ENCODE data around the gene VPS18.
A peak's percentile ranks its signal among the peaks of the same experiment; 100 is the strongest.

VPS18 gene

GRCh38 chr15:40873694-40874561, 20.3 kb upstream of the VPS18 start, which contains the start of gene RHOV:
RHOV (minus strand) TSS chr15:40874234; CDS start chr15:40874139, 95 bp downstream.
- Histone ChIP-seq H3K14ac (ENCODE audit: low read length in 2 of 2) (no peak within 1 kb of the TSS), H2AK5ac (ENCODE audit: low read length, severe bottlenecking) (no peak within 1 kb of the TSS), H2BK5ac (ENCODE audit: low read depth, low read length, poor library complexity, severe bottlenecking) (no peak within 1 kb of the TSS), H3K27ac (ENCODE audit: low read length, poor library complexity, severe bottlenecking) (no peak within 1 kb of the TSS), H2BK15ac (ENCODE audit: low read depth, poor library complexity, severe bottlenecking) (no peak within 1 kb of the TSS), H3K9ac (ENCODE audit: low read length) (no peak within 1 kb of the TSS), H2BK12ac (ENCODE audit: low read length in 2 of 2) (no peak within 1 kb of the TSS), H3K27me3 (ENCODE audit: control insufficient read depth in 1 of 2, insufficient read depth in 1 of 2, low read length in 2 of 2) (peaks cover 10 to 38% of the 10 kb centered on the region in 2 experiments), H3K79me1 (replicated peaks; ENCODE audit: low read length, poor library complexity, severe bottlenecking) (no peaks in the 10 kb centered on the region), H3K4me1 (ENCODE audit: control insufficient read depth, insufficient read depth, low read depth, low read length) (peaks cover 16% of the 10 kb centered on the region), H3K4me2 (ENCODE audit: low read length, poor library complexity, severe bottlenecking) (peak within 1 kb of the TSS; percentile 84), H3K4ac (ENCODE audit: low read depth in 1 of 2, low read length in 2 of 2) (no peak within 1 kb of the TSS), H2AFZ (ENCODE audit: low read depth, low read length) (peak within 1 kb of the TSS; percentile 60), H3K9me3 (ENCODE audit: control insufficient read depth, low read length) (no peaks in the 10 kb centered on the region), H3K18ac (ENCODE audit: low read depth in 1 of 2, low read length in 2 of 2) (no peak within 1 kb of the TSS), H3K23ac (ENCODE audit: low read length in 2 of 2) (peak within 1 kb of the TSS in 1 of 2 experiments; percentile 9), H4K91ac (ENCODE audit: low read length) (no peak within 1 kb of the TSS), H2BK120ac (ENCODE audit: low read depth, low read length) (no peak within 1 kb of the TSS), H3K4me3 (ENCODE audit: insufficient read depth in 1 of 2, low read depth in 1 of 2, low read length in 2 of 2) (peak within 1 kb of the TSS; percentile 59 to 66), H3K36me3 (ENCODE audit: control insufficient read depth in 1 of 2, insufficient read depth in 2 of 2, low read depth in 1 of 2, low read length in 2 of 2) (no peaks in the 10 kb centered on the region), H4K8ac (ENCODE audit: low read length) (peak within 1 kb of the TSS; percentile 55)
- DNase-seq, result peak; percentile 56
- WGBS, result 2% methylated on average over 71 of the region's 74 CpGs

GRCh38 chr15:40875991-40876730, 18.1 kb upstream of the VPS18 start:
- no peak overlapping the region for H3K14ac ChIP-seq (ENCODE audit: low read length in 2 of 2)
- H2BK12ac ChIP-seq (ENCODE audit: low read length in 2 of 2), result no peak overlapping the region
- H3K36me3 ChIP-seq (ENCODE audit: control insufficient read depth in 1 of 2, insufficient read depth in 2 of 2, low read depth in 1 of 2, low read length in 2 of 2), result no peaks in the 10 kb centered on the region
- H4K8ac ChIP-seq (ENCODE audit: low read length), result no peak overlapping the region
- no peak overlapping the region for H3K9ac ChIP-seq (ENCODE audit: low read length)
- H3K27me3 ChIP-seq (ENCODE audit: control insufficient read depth in 1 of 2, insufficient read depth in 1 of 2, low read length in 2 of 2), result peaks cover 10 to 34% of the 10 kb centered on the region in 2 experiments
- no peak overlapping the region for H3K18ac ChIP-seq (ENCODE audit: low read depth in 1 of 2, low read length in 2 of 2)
- no peak overlapping the region for H2AFZ ChIP-seq (ENCODE audit: low read depth, low read length)
- no peak overlapping the region for H2BK15ac ChIP-seq (ENCODE audit: low read depth, poor library complexity, severe bottlenecking)
- H3K4me1 ChIP-seq (ENCODE audit: control insufficient read depth, insufficient read depth, low read depth, low read length), result peaks cover 14% of the 10 kb centered on the region
- H3K79me1 ChIP-seq (replicated peaks; ENCODE audit: low read length, poor library complexity, severe bottlenecking), result no peaks in the 10 kb centered on the region
- no peak overlapping the region for H2BK120ac ChIP-seq (ENCODE audit: low read depth, low read length)
- H3K4me2 ChIP-seq (ENCODE audit: low read length, poor library complexity, severe bottlenecking), result no peak overlapping the region
- H3K23ac ChIP-seq (ENCODE audit: low read length in 2 of 2), result no peak overlapping the region
- H3K4me3 ChIP-seq (ENCODE audit: insufficient read depth in 1 of 2, low read depth in 1 of 2, low read length in 2 of 2), result no peak overlapping the region
- no peak overlapping the region for H2AK5ac ChIP-seq (ENCODE audit: low read length, severe bottlenecking)
- no peaks in the 10 kb centered on the region for H3K9me3 ChIP-seq (ENCODE audit: control insufficient read depth, low read length)
- WGBS, result 91% methylated on average over 6 of the region's 6 CpGs
- no peak overlapping the region for H3K4ac ChIP-seq (ENCODE audit: low read depth in 1 of 2, low read length in 2 of 2)
- H4K91ac ChIP-seq (ENCODE audit: low read length), result no peak overlapping the region
- DNase-seq, result no peak
- H2BK5ac ChIP-seq (ENCODE audit: low read depth, low read length, poor library complexity, severe bottlenecking), result no peak overlapping the region
- H3K27ac ChIP-seq (ENCODE audit: low read length, poor library complexity, severe bottlenecking), result no peak overlapping the region

DNA sequence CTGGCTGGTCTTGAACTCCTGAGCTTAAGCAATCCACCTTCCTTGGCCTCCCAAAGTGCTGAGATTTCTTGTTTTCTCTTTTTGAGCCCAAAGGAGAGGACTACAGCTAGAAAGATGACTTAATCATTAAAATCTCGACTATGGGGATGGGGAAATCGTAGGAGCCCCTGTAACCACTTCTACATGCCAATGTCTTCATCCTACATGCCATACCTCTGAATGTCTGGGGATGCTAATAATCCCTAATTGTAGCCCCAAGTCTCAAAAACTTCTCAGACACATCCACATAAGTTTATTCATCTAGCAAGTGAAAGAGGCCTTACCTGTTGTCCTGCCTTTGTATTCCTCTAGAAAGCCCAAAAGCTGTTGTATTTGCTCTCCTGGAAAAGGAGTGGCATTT, 16.6 kb upstream of the VPS18 start:
- H4K8ac ChIP-seq (ENCODE audit: low read length), result no peak overlapping the region
- peaks cover 9 to 19% of the 10 kb centered on the region in 2 experiments for H3K27me3 ChIP-seq (ENCODE audit: control insufficient read depth in 1 of 2, insufficient read depth in 1 of 2, low read length in 2 of 2)
- H3K4me2 ChIP-seq (ENCODE audit: low read length, poor library complexity, severe bottlenecking), result no peak overlapping the region
- no peak overlapping the region for H3K4ac ChIP-seq (ENCODE audit: low read depth in 1 of 2, low read length in 2 of 2)
- no peak overlapping the region for H2BK12ac ChIP-seq (ENCODE audit: low read length in 2 of 2)
- DNase-seq, result no peak
- no peak overlapping the region for H3K23ac ChIP-seq (ENCODE audit: low read length in 2 of 2)
- H3K79me1 ChIP-seq (replicated peaks; ENCODE audit: low read length, poor library complexity, severe bottlenecking), result no peaks in the 10 kb centered on the region
- peaks cover 14% of the 10 kb centered on the region for H3K4me1 ChIP-seq (ENCODE audit: control insufficient read depth, insufficient read depth, low read depth, low read length)
- H4K91ac ChIP-seq (ENCODE audit: low read length), result no peak overlapping the region
- no peaks in the 10 kb centered on the region for H3K9me3 ChIP-seq (ENCODE audit: control insufficient read depth, low read length)
- no peak overlapping the region for H3K9ac ChIP-seq (ENCODE audit: low read length)
- no peak overlapping the region for H2BK120ac ChIP-seq (ENCODE audit: low read depth, low read length)
- H2AK5ac ChIP-seq (ENCODE audit: low read length, severe bottlenecking), result no peak overlapping the region
- no peak overlapping the region for H2BK5ac ChIP-seq (ENCODE audit: low read depth, low read length, poor library complexity, severe bottlenecking)
- 75% methylated on average over 2 of the region's 2 CpGs for WGBS
- no peak overlapping the region for H2BK15ac ChIP-seq (ENCODE audit: low read depth, poor library complexity, severe bottlenecking)
- no peak overlapping the region for H3K14ac ChIP-seq (ENCODE audit: low read length in 2 of 2)
- no peaks in the 10 kb centered on the region for H3K36me3 ChIP-seq (ENCODE audit: control insufficient read depth in 1 of 2, insufficient read depth in 2 of 2, low read depth in 1 of 2, low read length in 2 of 2)
- no peak overlapping the region for H3K18ac ChIP-seq (ENCODE audit: low read depth in 1 of 2, low read length in 2 of 2)
- H3K4me3 ChIP-seq (ENCODE audit: insufficient read depth in 1 of 2, low read depth in 1 of 2, low read length in 2 of 2), result no peak overlapping the region
- no peak overlapping the region for H3K27ac ChIP-seq (ENCODE audit: low read length, poor library complexity, severe bottlenecking)
- no peak overlapping the region for H2AFZ ChIP-seq (ENCODE audit: low read depth, low read length)

GRCh38 chr15:40878785-40879184, 15.5 kb upstream of the VPS18 start:
- WGBS, result 63% methylated on average over 1 of the region's 1 CpG
- H2BK5ac ChIP-seq (ENCODE audit: low read depth, low read length, poor library complexity, severe bottlenecking), result no peak overlapping the region
- no peak overlapping the region for H2BK120ac ChIP-seq (ENCODE audit: low read depth, low read length)
- no peaks in the 10 kb centered on the region for H3K36me3 ChIP-seq (ENCODE audit: control insufficient read depth in 1 of 2, insufficient read depth in 2 of 2, low read depth in 1 of 2, low read length in 2 of 2)
- no peak overlapping the region for H3K14ac ChIP-seq (ENCODE audit: low read length in 2 of 2)
- H3K4me1 ChIP-seq (ENCODE audit: control insufficient read depth, insufficient read depth, low read depth, low read length), result peaks cover 7% of the 10 kb centered on the region
- no peak overlapping the region for H2AFZ ChIP-seq (ENCODE audit: low read depth, low read length)
- H3K23ac ChIP-seq (ENCODE audit: low read length in 2 of 2), result peak overlapping the region in 1 of 2 experiments; percentile 64
- H3K9me3 ChIP-seq (ENCODE audit: control insufficient read depth, low read length), result no peaks in the 10 kb centered on the region
- no peak overlapping the region for H3K4me2 ChIP-seq (ENCODE audit: low read length, poor library complexity, severe bottlenecking)
- H4K8ac ChIP-seq (ENCODE audit: low read length), result no peak overlapping the region
- no peak overlapping the region for H2BK15ac ChIP-seq (ENCODE audit: low read depth, poor library complexity, severe bottlenecking)
- no peak overlapping the region for H3K9ac ChIP-seq (ENCODE audit: low read length)
- no peak overlapping the region for H3K4ac ChIP-seq (ENCODE audit: low read depth in 1 of 2, low read length in 2 of 2)
- H4K91ac ChIP-seq (ENCODE audit: low read length), result no peak overlapping the region
- no peak overlapping the region for H3K18ac ChIP-seq (ENCODE audit: low read depth in 1 of 2, low read length in 2 of 2)
- H3K27ac ChIP-seq (ENCODE audit: low read length, poor library complexity, severe bottlenecking), result no peak overlapping the region
- H3K4me3 ChIP-seq (ENCODE audit: insufficient read depth in 1 of 2, low read depth in 1 of 2, low read length in 2 of 2), result no peak overlapping the region
- no peak overlapping the region for H2BK12ac ChIP-seq (ENCODE audit: low read length in 2 of 2)
- H2AK5ac ChIP-seq (ENCODE audit: low read length, severe bottlenecking), result no peak overlapping the region
- H3K27me3 ChIP-seq (ENCODE audit: control insufficient read depth in 1 of 2, insufficient read depth in 1 of 2, low read length in 2 of 2), result peaks cover 0 to 8% of the 10 kb centered on the region in 2 experiments
- H3K79me1 ChIP-seq (replicated peaks; ENCODE audit: low read length, poor library complexity, severe bottlenecking), result no peaks in the 10 kb centered on the region
- peak; percentile 55 for DNase-seq

Data from mesenchymal stem cell (in vitro differentiated cells and primary cell).